ENCODE measurements around the gene PAPSS2.

PAPSS2 gene

DNA sequence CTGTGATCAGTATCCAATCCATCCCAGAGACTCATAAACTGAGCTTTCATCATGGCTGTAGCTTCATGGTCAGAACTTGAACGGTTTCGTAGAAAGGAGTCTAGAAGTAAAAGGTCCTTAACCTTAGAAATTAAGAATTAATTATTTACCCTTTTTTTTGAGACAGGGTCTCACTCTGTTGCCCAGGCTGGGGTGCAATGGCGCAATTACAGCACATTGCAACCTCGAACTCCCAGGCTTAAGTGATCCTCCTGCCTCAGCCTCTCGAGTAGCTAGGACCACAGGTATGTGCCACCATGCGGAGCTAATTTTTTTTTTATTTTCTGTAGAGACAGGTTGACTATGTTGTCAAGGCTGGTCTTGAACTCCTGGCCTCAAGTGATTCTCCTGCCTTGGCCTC is 116.7 kb downstream of the PAPSS2 start:
- no peak for DNase-seq
- peaks cover 15 to 36% (median 23%) of the 10 kb centered on the region in 4 experiments for H3K36me3 ChIP-seq (ENCODE audit: control insufficient read depth in 4 of 4, insufficient read depth in 4 of 4, low read length in 3 of 4)
- CTCF ChIA-PET: interaction anchor here (0.6 to 1.2 kb wide), 2 partner anchors 43 to 213 kb away, joined by 3 to 4 read pairs; no protein-coding TSS in a partner anchor
- no peaks in the 10 kb centered on the region for H3K27me3 ChIP-seq (replicated peaks in 2 of 5; ENCODE audit: control insufficient read depth in 4 of 5, insufficient read depth in 5 of 5, low read length in 4 of 5)
- H3K27ac ChIP-seq (ENCODE audit: insufficient read depth in 1 of 2, low read depth in 1 of 2, low read length in 2 of 2, poor library complexity in 1 of 2, severe bottlenecking in 2 of 2): no peak overlapping the region
- WGBS (ENCODE audit: insufficient coverage): 95% methylated on average over 2 of the region's 6 CpGs
- POLR2A ChIA-PET: no interaction called here
- H3K4me3 ChIP-seq (ENCODE audit: control insufficient read depth in 1 of 7, extremely low read depth in 1 of 7, insufficient read depth in 4 of 7, low read depth in 2 of 7, low read length in 6 of 7): no peak overlapping the region
- peaks cover 0 to 6% (median 4%) of the 10 kb centered on the region in 5 experiments for H3K9me3 ChIP-seq (ENCODE audit: control extremely low read depth in 1 of 5, control insufficient read depth in 4 of 5, insufficient read depth in 2 of 5, low read depth in 1 of 5, low read length in 4 of 5)
- peaks cover 0 to 9% (median 4%) of the 10 kb centered on the region in 4 experiments for H3K4me1 ChIP-seq (ENCODE audit: control extremely low read depth in 1 of 4, control insufficient read depth in 4 of 4, insufficient read depth in 4 of 4, low read length in 3 of 4)

DNA sequence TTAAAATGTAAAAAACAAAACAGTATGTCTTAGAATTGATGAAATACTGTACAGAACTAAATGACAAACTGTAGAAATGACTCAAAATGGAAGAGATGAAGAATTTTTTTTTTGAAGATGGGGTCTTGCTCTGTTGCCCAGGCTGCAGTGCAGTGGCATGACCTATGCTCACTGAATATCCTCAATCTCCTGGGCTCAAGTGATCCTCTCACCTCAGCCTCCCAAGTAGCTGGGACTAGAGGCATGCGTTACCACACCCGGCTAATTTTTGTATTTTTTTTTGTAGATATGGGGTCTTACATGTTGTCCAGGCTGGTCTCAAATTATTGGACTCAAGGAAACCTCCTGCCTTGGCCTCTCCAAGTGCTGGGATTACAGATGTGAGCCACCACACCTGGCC is 121.9 kb downstream of the PAPSS2 start:
- POLR2A ChIA-PET: interaction anchor here (0.6 kb wide), 1 partner anchor 27 kb away, joined by 3 read pairs; no protein-coding TSS in a partner anchor
- CTCF ChIA-PET: no interaction called here
- H3K9me3 ChIP-seq (ENCODE audit: control extremely low read depth in 1 of 5, control insufficient read depth in 4 of 5, insufficient read depth in 2 of 5, low read depth in 1 of 5, low read length in 4 of 5): peaks cover 0 to 6% (median 4%) of the 10 kb centered on the region in 5 experiments
- H3K27ac ChIP-seq (ENCODE audit: insufficient read depth in 1 of 2, low read depth in 1 of 2, low read length in 2 of 2, poor library complexity in 1 of 2, severe bottlenecking in 2 of 2): no peak overlapping the region
- H3K36me3 ChIP-seq (ENCODE audit: control insufficient read depth in 4 of 4, insufficient read depth in 4 of 4, low read length in 3 of 4): peaks cover 17 to 48% (median 36%) of the 10 kb centered on the region in 4 experiments
- H3K4me1 ChIP-seq (ENCODE audit: control extremely low read depth in 1 of 4, control insufficient read depth in 4 of 4, insufficient read depth in 4 of 4, low read length in 3 of 4): no peaks in the 10 kb centered on the region
- DNase-seq: no peak
- H3K27me3 ChIP-seq (replicated peaks in 2 of 5; ENCODE audit: control insufficient read depth in 4 of 5, insufficient read depth in 5 of 5, low read length in 4 of 5): no peaks in the 10 kb centered on the region
- no peak overlapping the region for H3K4me3 ChIP-seq (ENCODE audit: control insufficient read depth in 1 of 7, extremely low read depth in 1 of 7, insufficient read depth in 4 of 7, low read depth in 2 of 7, low read length in 6 of 7)
- no CpG with 5 or more reads among the region's 2 CpGs for WGBS (ENCODE audit: insufficient coverage)

DNA sequence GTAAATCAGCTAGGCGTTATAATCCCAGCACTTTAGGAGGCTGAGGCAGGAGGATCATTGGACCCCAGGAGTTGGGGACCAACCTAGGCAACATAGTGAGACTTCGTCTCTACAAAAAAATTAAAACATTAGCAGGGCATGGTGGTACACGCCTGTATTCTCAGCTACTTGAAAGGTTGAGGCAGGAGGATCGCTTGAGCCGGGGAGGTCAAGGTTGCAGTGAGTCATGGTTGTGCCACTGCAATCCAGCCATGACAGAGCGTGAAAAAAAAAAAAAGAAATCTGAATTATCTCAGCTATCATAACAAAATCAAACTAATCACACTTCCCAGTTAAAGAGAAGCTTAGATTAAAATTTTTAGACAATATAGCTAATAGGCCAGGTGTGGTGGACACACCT is 123.0 kb downstream of the PAPSS2 start:
- peaks cover 0 to 6% (median 4%) of the 10 kb centered on the region in 5 experiments for H3K9me3 ChIP-seq (ENCODE audit: control extremely low read depth in 1 of 5, control insufficient read depth in 4 of 5, insufficient read depth in 2 of 5, low read depth in 1 of 5, low read length in 4 of 5)
- H3K4me3 ChIP-seq (ENCODE audit: control insufficient read depth in 1 of 7, extremely low read depth in 1 of 7, insufficient read depth in 4 of 7, low read depth in 2 of 7, low read length in 6 of 7): no peak overlapping the region
- no peaks in the 10 kb centered on the region for H3K4me1 ChIP-seq (ENCODE audit: control extremely low read depth in 1 of 4, control insufficient read depth in 4 of 4, insufficient read depth in 4 of 4, low read length in 3 of 4)
- H3K27me3 ChIP-seq (replicated peaks in 2 of 5; ENCODE audit: control insufficient read depth in 4 of 5, insufficient read depth in 5 of 5, low read length in 4 of 5): no peaks in the 10 kb centered on the region
- H3K27ac ChIP-seq (ENCODE audit: insufficient read depth in 1 of 2, low read depth in 1 of 2, low read length in 2 of 2, poor library complexity in 1 of 2, severe bottlenecking in 2 of 2): no peak overlapping the region
- WGBS (ENCODE audit: insufficient coverage): 98% methylated on average over 5 of the region's 6 CpGs
- POLR2A ChIA-PET: no interaction called here
- H3K36me3 ChIP-seq (ENCODE audit: control insufficient read depth in 4 of 4, insufficient read depth in 4 of 4, low read length in 3 of 4): peaks cover 17 to 54% (median 40%) of the 10 kb centered on the region in 4 experiments
- CTCF ChIA-PET: interaction anchor here (0.6 to 1.3 kb wide), 6 partner anchors 9 to 244 kb away, joined by 3 to 5 read pairs (median 3); no protein-coding TSS in a partner anchor
- DNase-seq: no peak

DNA sequence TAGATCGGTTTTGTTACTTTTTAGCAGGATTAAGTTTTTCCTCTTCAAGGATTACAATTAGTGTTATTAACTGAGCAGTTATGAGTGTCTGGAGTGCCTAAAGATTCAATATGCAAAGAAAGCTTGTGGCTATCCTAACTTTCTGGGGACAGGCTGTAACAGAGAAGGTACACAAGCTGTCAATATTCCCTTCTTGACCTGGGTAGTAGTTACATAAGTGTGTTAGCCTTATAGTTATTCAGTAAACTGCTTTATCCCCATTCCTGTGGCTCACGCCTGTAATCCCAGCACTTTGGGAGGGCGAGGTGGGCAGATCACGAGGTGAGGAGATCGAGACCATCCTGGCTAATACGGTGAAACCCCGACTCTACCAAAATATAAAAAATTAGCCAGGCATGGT is 126.7 kb downstream of the PAPSS2 start:
- Histone ChIP-seq H3K9me3 (ENCODE audit: control extremely low read depth in 1 of 5, control insufficient read depth in 4 of 5, insufficient read depth in 2 of 5, low read depth in 1 of 5, low read length in 4 of 5) (no peaks in the 10 kb centered on the region), H3K27me3 (replicated peaks in 2 of 5; ENCODE audit: control insufficient read depth in 4 of 5, insufficient read depth in 5 of 5, low read length in 4 of 5) (no peaks in the 10 kb centered on the region), H3K36me3 (ENCODE audit: control insufficient read depth in 4 of 4, insufficient read depth in 4 of 4, low read length in 3 of 4) (peaks cover 16 to 63% (median 38%) of the 10 kb centered on the region in 4 experiments), H3K4me3 (ENCODE audit: control insufficient read depth in 1 of 7, extremely low read depth in 1 of 7, insufficient read depth in 4 of 7, low read depth in 2 of 7, low read length in 6 of 7) (no peak overlapping the region), H3K27ac (ENCODE audit: insufficient read depth in 1 of 2, low read depth in 1 of 2, low read length in 2 of 2, poor library complexity in 1 of 2, severe bottlenecking in 2 of 2) (no peak overlapping the region), H3K4me1 (ENCODE audit: control extremely low read depth in 1 of 4, control insufficient read depth in 4 of 4, insufficient read depth in 4 of 4, low read length in 3 of 4) (no peaks in the 10 kb centered on the region)
- POLR2A ChIA-PET: no interaction called here
- DNase-seq: no peak
- CTCF ChIA-PET: interaction anchor here (1.4 kb wide), 1 partner anchor 130 kb away, joined by 3 read pairs; no protein-coding TSS in a partner anchor
- WGBS (ENCODE audit: insufficient coverage): 97% methylated on average over 4 of the region's 7 CpGs

DNA sequence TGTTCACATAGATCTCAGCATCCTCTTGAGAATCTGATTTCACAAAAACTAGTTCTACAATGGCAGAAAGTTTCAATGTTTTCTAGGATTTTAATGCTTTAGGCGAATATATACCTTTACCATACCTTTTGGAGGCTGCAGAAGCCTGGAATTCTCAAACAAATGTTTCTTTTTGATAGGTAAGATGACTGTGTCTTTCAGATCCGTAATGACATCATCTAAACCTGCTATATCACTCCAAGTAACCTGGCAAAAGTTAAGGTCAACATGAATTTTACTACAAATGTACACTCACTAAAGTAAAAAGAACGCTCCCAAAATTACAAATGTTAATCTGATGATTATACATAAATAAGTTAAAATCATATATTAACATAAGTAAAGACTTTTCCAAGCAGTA is 130.5 kb downstream of the PAPSS2 start:
- WGBS (ENCODE audit: insufficient coverage): no CpG with 5 or more reads among the region's 3 CpGs
- ChIA-PET POLR2A (no interaction called here), CTCF (interaction anchor here (0.6 to 1.0 kb wide), 2 partner anchors 17 to 63 kb away, joined by 3 read pairs; no protein-coding TSS in a partner anchor)
- Histone ChIP-seq H3K4me1 (ENCODE audit: control extremely low read depth in 1 of 4, control insufficient read depth in 4 of 4, insufficient read depth in 4 of 4, low read length in 3 of 4) (no peaks in the 10 kb centered on the region), H3K4me3 (ENCODE audit: control insufficient read depth in 1 of 7, extremely low read depth in 1 of 7, insufficient read depth in 4 of 7, low read depth in 2 of 7, low read length in 6 of 7) (no peak overlapping the region), H3K27ac (ENCODE audit: insufficient read depth in 1 of 2, low read depth in 1 of 2, low read length in 2 of 2, poor library complexity in 1 of 2, severe bottlenecking in 2 of 2) (no peak overlapping the region), H3K36me3 (ENCODE audit: control insufficient read depth in 4 of 4, insufficient read depth in 4 of 4, low read length in 3 of 4) (peaks cover 23 to 60% (median 29%) of the 10 kb centered on the region in 4 experiments), H3K27me3 (replicated peaks in 2 of 5; ENCODE audit: control insufficient read depth in 4 of 5, insufficient read depth in 5 of 5, low read length in 4 of 5) (no peaks in the 10 kb centered on the region), H3K9me3 (ENCODE audit: control extremely low read depth in 1 of 5, control insufficient read depth in 4 of 5, insufficient read depth in 2 of 5, low read depth in 1 of 5, low read length in 4 of 5) (no peaks in the 10 kb centered on the region)
- DNase-seq: no peak

DNA sequence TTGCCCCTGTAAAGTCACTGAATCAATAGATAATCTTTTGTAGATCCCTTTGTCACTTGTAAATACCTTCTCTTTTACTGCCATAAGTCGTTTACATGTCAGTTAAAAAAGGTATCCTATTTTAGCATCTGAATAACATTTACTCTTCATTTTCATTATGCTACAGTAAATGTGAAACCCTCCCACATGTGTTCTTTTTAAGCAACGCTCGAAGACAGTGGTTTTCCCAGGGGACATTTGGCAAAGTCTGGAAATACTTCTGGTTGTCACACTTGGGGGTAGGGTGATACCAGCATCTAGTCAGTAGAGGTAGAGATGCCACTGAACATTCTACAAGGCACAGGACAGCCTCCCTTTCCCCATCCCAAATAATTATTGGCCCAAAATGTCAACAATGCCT is 134.6 kb downstream of the PAPSS2 start:
- ChIA-PET POLR2A (no interaction called here), CTCF (interaction anchor here (1.0 kb wide), 1 partner anchor 21 kb away, joined by 4 read pairs; no protein-coding TSS in a partner anchor)
- no peak for DNase-seq
- H3K27ac ChIP-seq (ENCODE audit: insufficient read depth in 1 of 2, low read depth in 1 of 2, low read length in 2 of 2, poor library complexity in 1 of 2, severe bottlenecking in 2 of 2): no peak overlapping the region
- no peaks in the 10 kb centered on the region for H3K27me3 ChIP-seq (replicated peaks in 2 of 5; ENCODE audit: control insufficient read depth in 4 of 5, insufficient read depth in 5 of 5, low read length in 4 of 5)
- H3K9me3 ChIP-seq (ENCODE audit: control extremely low read depth in 1 of 5, control insufficient read depth in 4 of 5, insufficient read depth in 2 of 5, low read depth in 1 of 5, low read length in 4 of 5): peaks cover 0 to 3% (median under 1%) of the 10 kb centered on the region in 5 experiments
- H3K4me1 ChIP-seq (ENCODE audit: control extremely low read depth in 1 of 4, control insufficient read depth in 4 of 4, insufficient read depth in 4 of 4, low read length in 3 of 4): no peaks in the 10 kb centered on the region
- WGBS (ENCODE audit: insufficient coverage): 100% methylated on average over 1 of the region's 3 CpGs
- H3K36me3 ChIP-seq (ENCODE audit: control insufficient read depth in 4 of 4, insufficient read depth in 4 of 4, low read length in 3 of 4): peaks cover 23 to 59% (median 31%) of the 10 kb centered on the region in 4 experiments
- no peak overlapping the region for H3K4me3 ChIP-seq (ENCODE audit: control insufficient read depth in 1 of 7, extremely low read depth in 1 of 7, insufficient read depth in 4 of 7, low read depth in 2 of 7, low read length in 6 of 7)

Data from common myeloid progenitor, CD34-positive (primary cell).